Peyer's patch (tissue), 4 donors: ENCODE measurements around the gene CHD9.

ENCODE experiments used
- CTCF ChIP-seq, 6 experiments: fragments of 450-650 bp in 4 of 6; fragments of 200-600 bp in 2 of 6; sonication (generic) in 1 of 6; IDR thresholded peaks; one replicate each; pipeline ENCODE4 v1.5.1; 2017 to 2019; ENCODE audit warnings: antibody characterized with exemption in 6 of 6, mild to moderate bottlenecking in 3 of 6, moderate library complexity in 1 of 6
- POLR2A ChIP-seq, 2 donors: fragments of 450-650 bp; IDR thresholded peaks; one replicate each; pipeline ENCODE4 v1.5.1; 2017; ENCODE audit warnings: antibody characterized with exemption in 2 of 2, mild to moderate bottlenecking in 2 of 2, moderate library complexity in 2 of 2

- no peak for TF ChIP-seq CTCF (IDR thresholded peaks at IDR 0.05)
- TF ChIP-seq POLR2A (IDR thresholded peaks at IDR 0.05) = no peak
Observed at GRCh38 chr16:53048139-53048915, 6.5 kb upstream of the CHD9 start.
